MM.1S (cell line): Measurements from ENCODE around the gene STC2.

ENCODE experiments used
- DNase-seq: peaks from one replicate; pipeline ENCODE4 v3.0.0-alpha.2; 2015
- H2AFZ ChIP-seq: fragments of 300-600 bp; sonication (generic); 2 replicates; pipeline ENCODE4 v1.6.0; 2016; ENCODE audit warnings: antibody characterized with exemption, low read length
- H3F3A ChIP-seq: fragments of 300-600 bp; sonication (generic); 2 replicates; pipeline ENCODE4 v1.6.1; 2016; ENCODE audit warnings: mild to moderate bottlenecking, antibody characterized with exemption, low read length, moderate library complexity, mixed read lengths; ENCODE audit not compliant: insufficient read depth
- H3K27ac ChIP-seq: fragments of 300-600 bp; sonication (generic); 2 replicates; pipeline ENCODE4 v1.5.1; 2016; ENCODE audit warnings: mild to moderate bottlenecking, low read length
- H3K27me3 ChIP-seq: fragments of 300-600 bp; sonication (generic); replicated peaks from 2 replicates; pipeline ENCODE4 v1.6.0; 2016; ENCODE audit warnings: low read length; ENCODE audit not compliant: insufficient read depth
- H3K36me3 ChIP-seq: fragments of 300-600 bp; sonication (generic); replicated peaks from 2 replicates; pipeline ENCODE4 v1.6.1; 2016; ENCODE audit warnings: mild to moderate bottlenecking, low read length, mixed read lengths; ENCODE audit not compliant: insufficient read depth
- H3K4me1 ChIP-seq: fragments of 300-600 bp; sonication (generic); 2 replicates; pipeline ENCODE4 v1.6.1; 2016; ENCODE audit warnings: low read length, mixed read lengths
- H3K4me2 ChIP-seq: fragments of 300-600 bp; sonication (generic); 2 replicates; pipeline ENCODE4 v1.6.0; 2016; ENCODE audit warnings: low read depth, low read length
- H3K4me3 ChIP-seq: fragments of 300-600 bp; sonication (generic); 2 replicates; pipeline ENCODE4 v1.5.1; 2016; ENCODE audit warnings: low read length, mixed read lengths
- H3K79me2 ChIP-seq: fragments of 300-600 bp; sonication (generic); 2 replicates; pipeline ENCODE4 v1.6.1; 2016; ENCODE audit warnings: mixed run types, low read length, mixed read lengths
- H3K9ac ChIP-seq: fragments of 300-600 bp; sonication (generic); 2 replicates; pipeline ENCODE4 v1.6.1; 2016; ENCODE audit warnings: low read length, mixed read lengths
- H3K9me2 ChIP-seq: fragments of 300-600 bp; sonication (generic); replicated peaks from 2 replicates; pipeline ENCODE4 v1.6.1; 2016; ENCODE audit warnings: mild to moderate bottlenecking, low read length, mixed read lengths; ENCODE audit not compliant: insufficient read depth
- H3K9me3 ChIP-seq: fragments of 300-600 bp; sonication (generic); replicated peaks from 2 replicates; pipeline ENCODE4 v1.6.1; 2016; ENCODE audit warnings: mild to moderate bottlenecking, low read length, mixed read lengths; ENCODE audit not compliant: insufficient read depth
- H4K20me1 ChIP-seq: fragments of 300-600 bp; sonication (generic); 2 replicates; pipeline ENCODE4 v1.6.1; 2016; ENCODE audit warnings: mild to moderate bottlenecking, low read length, moderate library complexity, mixed read lengths; ENCODE audit not compliant: insufficient read depth
- EZH2 ChIP-seq: fragments of 300-600 bp; sonication (generic); optimal IDR thresholded peaks from 2 replicates; pipeline ENCODE3; 2017; ENCODE audit warnings: low read depth, mild to moderate bottlenecking, antibody characterized with exemption, low read length, mixed read lengths
- EZH2phosphoT487 ChIP-seq: fragments of 300-600 bp; sonication (generic); IDR thresholded peaks from 2 replicates; pipeline ENCODE4 v1.6.1; 2018; ENCODE audit warnings: antibody characterized with exemption, low read length
- TF ChIP-seq, protein P1 (sequence below): fragments of 300-600 bp; sonication (generic); IDR thresholded peaks from 2 replicates; pipeline ENCODE4 v1.5.1; 2016; ENCODE audit warnings: antibody characterized with exemption, low read length, mixed read lengths

STC2 gene

DNA sequence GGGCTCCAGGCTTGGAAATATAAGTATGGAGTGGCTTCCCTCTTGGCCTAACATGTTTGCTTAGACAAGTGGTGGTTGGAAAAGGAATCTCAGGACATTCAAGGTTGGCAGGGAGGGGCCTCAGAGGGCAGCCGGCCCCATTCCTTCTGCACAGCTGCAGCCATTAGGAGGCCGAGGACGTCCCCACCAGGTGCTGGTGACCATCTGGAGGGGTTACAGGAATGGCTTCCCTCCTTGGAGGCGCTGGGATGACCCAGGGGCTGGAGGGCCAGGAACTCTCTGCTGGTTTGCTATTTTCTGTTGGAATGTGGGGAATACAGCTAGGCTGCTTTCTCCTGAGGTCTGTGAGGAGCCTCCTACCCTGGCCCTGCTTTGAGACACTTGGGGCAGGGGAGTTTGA lies 18.5 kb downstream of the STC2 start:
- Histone ChIP-seq H3K9me3 (no peaks in the 10 kb centered on the region), H4K20me1 (no peaks in the 10 kb centered on the region), H3K4me3 (no peak overlapping the region), H3K36me3 (no peaks in the 10 kb centered on the region), H3K27me3 (no peaks in the 10 kb centered on the region), H3K9me2 (no peaks in the 10 kb centered on the region), H3K4me1 (no peaks in the 10 kb centered on the region), H3K9ac (no peak overlapping the region), H3F3A (no peaks in the 10 kb centered on the region), H3K79me2 (no peaks in the 10 kb centered on the region), H2AFZ (no peak overlapping the region), H3K4me2 (no peak overlapping the region), H3K27ac (no peak overlapping the region)
- DNase-seq = no peak
- TF ChIP-seq, protein P1, sequence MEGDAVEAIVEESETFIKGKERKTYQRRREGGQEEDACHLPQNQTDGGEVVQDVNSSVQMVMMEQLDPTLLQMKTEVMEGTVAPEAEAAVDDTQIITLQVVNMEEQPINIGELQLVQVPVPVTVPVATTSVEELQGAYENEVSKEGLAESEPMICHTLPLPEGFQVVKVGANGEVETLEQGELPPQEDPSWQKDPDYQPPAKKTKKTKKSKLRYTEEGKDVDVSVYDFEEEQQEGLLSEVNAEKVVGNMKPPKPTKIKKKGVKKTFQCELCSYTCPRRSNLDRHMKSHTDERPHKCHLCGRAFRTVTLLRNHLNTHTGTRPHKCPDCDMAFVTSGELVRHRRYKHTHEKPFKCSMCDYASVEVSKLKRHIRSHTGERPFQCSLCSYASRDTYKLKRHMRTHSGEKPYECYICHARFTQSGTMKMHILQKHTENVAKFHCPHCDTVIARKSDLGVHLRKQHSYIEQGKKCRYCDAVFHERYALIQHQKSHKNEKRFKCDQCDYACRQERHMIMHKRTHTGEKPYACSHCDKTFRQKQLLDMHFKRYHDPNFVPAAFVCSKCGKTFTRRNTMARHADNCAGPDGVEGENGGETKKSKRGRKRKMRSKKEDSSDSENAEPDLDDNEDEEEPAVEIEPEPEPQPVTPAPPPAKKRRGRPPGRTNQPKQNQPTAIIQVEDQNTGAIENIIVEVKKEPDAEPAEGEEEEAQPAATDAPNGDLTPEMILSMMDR = no peak

DNA sequence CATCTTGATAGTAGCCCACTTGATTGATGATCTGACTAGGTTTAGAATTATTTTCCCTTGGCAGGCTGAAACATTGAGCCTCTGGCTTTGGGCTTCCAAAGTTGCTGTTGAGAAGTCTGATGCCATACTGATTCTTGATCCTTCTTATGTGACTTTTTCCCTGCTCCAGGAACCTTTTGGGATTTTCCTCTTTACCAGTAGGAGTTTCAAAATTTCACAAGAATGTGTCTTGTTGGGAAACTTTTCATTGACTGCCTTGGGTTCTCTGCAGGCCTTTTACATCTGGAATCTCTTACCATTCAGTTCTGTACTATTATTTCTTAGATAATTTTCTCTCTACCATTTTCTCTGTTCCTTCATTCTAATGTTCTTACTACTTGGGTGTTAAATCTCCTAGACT lies 20.0 kb downstream of the STC2 start:
- no peak for DNase-seq
- H3K27me3 ChIP-seq = no peaks in the 10 kb centered on the region
- H3K4me3 ChIP-seq = no peak overlapping the region
- H2AFZ ChIP-seq = no peak overlapping the region
- no peaks in the 10 kb centered on the region for H4K20me1 ChIP-seq
- H3K9ac ChIP-seq = no peak overlapping the region
- TF ChIP-seq EZH2phosphoT487 (no peak), EZH2 (no peak)
- TF ChIP-seq, protein P1 = no peak
- H3K4me2 ChIP-seq = no peak overlapping the region
- no peaks in the 10 kb centered on the region for H3K9me2 ChIP-seq
- no peak overlapping the region for H3K27ac ChIP-seq
- H3F3A ChIP-seq = no peaks in the 10 kb centered on the region
- no peaks in the 10 kb centered on the region for H3K79me2 ChIP-seq
- H3K36me3 ChIP-seq = no peaks in the 10 kb centered on the region
- H3K9me3 ChIP-seq = no peaks in the 10 kb centered on the region
- no peaks in the 10 kb centered on the region for H3K4me1 ChIP-seq

GRCh38 chr5:173307695-173308094 lies 20.5 kb downstream of the STC2 start:
- H3K27ac ChIP-seq = no peak overlapping the region
- H3K4me1 ChIP-seq = no peaks in the 10 kb centered on the region
- no peak overlapping the region for H3K4me3 ChIP-seq
- H3K9ac ChIP-seq = no peak overlapping the region
- TF ChIP-seq EZH2 = no peak
- TF ChIP-seq, protein P1 = no peak
- TF ChIP-seq EZH2phosphoT487 = no peak
- H3K4me2 ChIP-seq = no peak overlapping the region
- H3K9me2 ChIP-seq = no peaks in the 10 kb centered on the region
- DNase-seq = no peak
- H3K79me2 ChIP-seq = no peaks in the 10 kb centered on the region
- no peak overlapping the region for H2AFZ ChIP-seq
- no peaks in the 10 kb centered on the region for H3F3A ChIP-seq
- H3K36me3 ChIP-seq = no peaks in the 10 kb centered on the region
- H3K27me3 ChIP-seq = no peaks in the 10 kb centered on the region
- H3K9me3 ChIP-seq = no peaks in the 10 kb centered on the region
- H4K20me1 ChIP-seq = no peaks in the 10 kb centered on the region

- DNase-seq = no peak
- Histone ChIP-seq H3K4me1 (no peaks in the 10 kb centered on the region), H3K4me3 (no peak overlapping the region), H4K20me1 (no peaks in the 10 kb centered on the region), H3K9me2 (no peaks in the 10 kb centered on the region), H3K27me3 (no peaks in the 10 kb centered on the region), H3F3A (no peaks in the 10 kb centered on the region), H3K4me2 (no peak overlapping the region), H3K9me3 (no peaks in the 10 kb centered on the region), H3K36me3 (no peaks in the 10 kb centered on the region), H3K9ac (no peak overlapping the region), H2AFZ (no peak overlapping the region), H3K79me2 (no peaks in the 10 kb centered on the region), H3K27ac (no peak overlapping the region)
- no peak for TF ChIP-seq EZH2phosphoT487
- TF ChIP-seq, protein P1 = no peak
- TF ChIP-seq EZH2 = no peak
These were observed 21.5 kb downstream of the STC2 start for GRCh38 chr5:173306695-173307094.
